WTC11 (cell line): ENCODE data around the gene GLRA2.

Experiments used
- AFF4 ChIP-seq: sonication (generic); formaldehyde crosslinking; IDR thresholded peaks from 2 replicates; pipeline ENCODE4 v1.8.1; 2023; ENCODE audit warnings: mild to moderate bottlenecking, missing genetic modification reagents, borderline replicate concordance
- ATF3 ChIP-seq: sonication (generic); formaldehyde crosslinking; conservative IDR thresholded peaks from 2 replicates; pipeline ENCODE4 v1.8.1; 2022; ENCODE audit warnings: mild to moderate bottlenecking, missing genetic modification reagents
- CREB1 ChIP-seq: sonication (generic); formaldehyde crosslinking; IDR thresholded peaks from 2 replicates; pipeline ENCODE4 v1.8.0; 2023; ENCODE audit warnings: mild to moderate bottlenecking, missing genetic modification reagents
- CTCF ChIP-seq: fragments of 200-600 bp; IDR thresholded peaks from 2 replicates; pipeline ENCODE4 v1.8.0; 2022; ENCODE audit warnings: antibody characterized with exemption
- IRF1 ChIP-seq: sonication (generic); formaldehyde crosslinking; IDR thresholded peaks from 2 replicates; pipeline ENCODE4 v1.8.0; 2023; ENCODE audit warnings: missing genetic modification reagents
- IRF2 ChIP-seq: sonication (generic); formaldehyde crosslinking; IDR thresholded peaks from 2 replicates; pipeline ENCODE4 v1.8.0; 2022; ENCODE audit warnings: low read depth, missing genetic modification reagents, borderline replicate concordance
- JAZF1 ChIP-seq: fragments of 250-450 bp; sonication (Bioruptor Pico); IDR thresholded peaks from 2 replicates; pipeline ENCODE4 v1.9.0; 2021; ENCODE audit warnings: moderate library complexity, mild to moderate bottlenecking, inconsistent platforms
- PRDM15 ChIP-seq: sonication (generic); formaldehyde crosslinking; IDR thresholded peaks from 2 replicates; pipeline ENCODE4 v1.8.0; 2022; ENCODE audit warnings: missing genetic modification reagents
- USF2 ChIP-seq: sonication (generic); formaldehyde crosslinking; IDR thresholded peaks from 2 replicates; pipeline ENCODE4 v1.8.1; 2023; ENCODE audit warnings: mild to moderate bottlenecking, missing genetic modification reagents, moderate library complexity
- ZBTB43 ChIP-seq: sonication (generic); formaldehyde crosslinking; IDR thresholded peaks from 2 replicates; pipeline ENCODE4 v1.8.1; 2023; ENCODE audit warnings: mild to moderate bottlenecking, missing genetic modification reagents
- ZNF232 ChIP-seq: sonication (generic); formaldehyde crosslinking; IDR thresholded peaks from 2 replicates; pipeline ENCODE4 v1.8.0; 2022; ENCODE audit warnings: mild to moderate bottlenecking, missing genetic modification reagents

GRCh38 chrX:14508025-14508690 lies 21.2 kb upstream of the GLRA2 start:
- TF ChIP-seq CTCF (no peak), PRDM15 (CRISPR knock-in tag) (no peak), ZBTB43 (CRISPR knock-in tag) (no peak), USF2 (no peak), JAZF1 (no peak), IRF1 (CRISPR knock-in tag) (no peak), ATF3 (no peak), AFF4 (CRISPR knock-in tag) (no peak), IRF2 (CRISPR knock-in tag) (no peak), CREB1 (CRISPR knock-in tag) (no peak), ZNF232 (CRISPR knock-in tag) (no peak)
